Thymus (tissue), 11 donors: ENCODE measurements around the gene ATG9B. TPM values are rescaled to one million over a fixed set of nuclear protein-coding genes. Genes with fewer than 3 reads are reported as not detected.
A peak's percentile ranks its signal among the peaks of the same experiment; 100 is the strongest.

Source experiments
- DNase-seq, 9 donors: peaks; one replicate each; pipeline ENCODE4 v3.0.0-alpha.2; 2013; ENCODE audit warnings: low spot score in 9 of 9, low read depth in 6 of 9, missing footprints in 1 of 9
- H3K27ac ChIP-seq, 2 donors: one replicate each; pipeline ENCODE4 v1.5.1; 2013; ENCODE audit warnings: control low read depth in 1 of 2, low read depth in 1 of 2, low read length in 1 of 2, mild to moderate bottlenecking in 1 of 2, moderate library complexity in 1 of 2
- H3K27me3 ChIP-seq, 2 donors: one replicate each; pipeline ENCODE4 v1.5.1; 2013; ENCODE audit warnings: low read length in 1 of 2; ENCODE audit not compliant: control insufficient read depth in 2 of 2, insufficient read depth in 1 of 2
- H3K36me3 ChIP-seq, 2 donors: one replicate each; pipeline ENCODE4 v1.5.1; 2013; ENCODE audit warnings: low read length in 1 of 2, mild to moderate bottlenecking in 1 of 2, moderate library complexity in 1 of 2; ENCODE audit not compliant: control insufficient read depth in 2 of 2, insufficient read depth in 2 of 2
- H3K4me1 ChIP-seq, 2 donors: one replicate each; pipeline ENCODE4 v1.5.1; 2013; ENCODE audit warnings: low read length in 2 of 2; ENCODE audit not compliant: control insufficient read depth in 2 of 2, insufficient read depth in 2 of 2
- H3K4me3 ChIP-seq, 2 donors: one replicate each; pipeline ENCODE4 v1.5.1; 2013; ENCODE audit warnings: low read length in 2 of 2, control low read depth in 1 of 2, mild to moderate bottlenecking in 1 of 2
- H3K9me3 ChIP-seq, 2 donors: one replicate each; pipeline ENCODE4 v1.5.1; 2013; ENCODE audit warnings: low read length in 1 of 2, mild to moderate bottlenecking in 1 of 2; ENCODE audit not compliant: control insufficient read depth in 2 of 2, insufficient read depth in 1 of 2
- WGBS: extraction: QIAGEN DNeasy Blood & Tissue Kit; methylation state at CpG from one replicate; pipeline ENCODE4 v1.1.7; 2013; 5-methylcytosine and 5-hydroxymethylcytosine counted together
- polyA plus RNA-seq: library from polyadenylated mRNA; stranded (reverse); fragments of 200-250 nt; gene quantifications from one replicate; pipeline ENCODE4 v1.2.3, GENCODE V29; 2013
- total RNA-seq: library from RNA; stranded (reverse); fragments of 120-200 nt; gene quantifications from one replicate; pipeline ENCODE4 v1.2.4, GENCODE V29; 2013
- donor health status: healthy.

Gene ATG9B
- total and polyA plus RNA-seq, 2 donors = 1.6 to 8.0 TPM

DNA sequence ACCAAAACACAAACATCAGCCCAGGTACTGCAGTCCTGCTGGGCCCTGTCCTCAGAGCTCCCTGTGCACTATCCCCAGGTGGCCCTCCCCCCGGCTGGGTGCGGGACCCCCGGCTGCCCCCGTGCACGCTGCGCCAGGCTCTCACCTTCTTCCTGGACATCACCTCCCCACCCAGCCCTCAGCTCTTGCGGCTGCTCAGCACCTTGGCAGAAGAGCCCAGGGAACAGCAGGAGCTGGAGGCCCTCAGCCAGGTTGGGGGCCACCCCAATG, 14.3 kb downstream of the ATG9B start:
- 65% methylated on average over 7 of the region's 7 CpGs for WGBS
- peaks cover 12 to 77% of the 10 kb centered on the region in 2 donors for H3K27me3 ChIP-seq
- H3K36me3 ChIP-seq = no peaks in the 10 kb centered on the region
- peaks cover 5 to 60% of the 10 kb centered on the region in 2 donors for H3K4me1 ChIP-seq
- DNase-seq = no peak
- no peak overlapping the region for H3K4me3 ChIP-seq
- H3K27ac ChIP-seq = no peak overlapping the region
- H3K9me3 ChIP-seq = peaks cover 0 to 16% of the 10 kb centered on the region in 2 donors

DNA sequence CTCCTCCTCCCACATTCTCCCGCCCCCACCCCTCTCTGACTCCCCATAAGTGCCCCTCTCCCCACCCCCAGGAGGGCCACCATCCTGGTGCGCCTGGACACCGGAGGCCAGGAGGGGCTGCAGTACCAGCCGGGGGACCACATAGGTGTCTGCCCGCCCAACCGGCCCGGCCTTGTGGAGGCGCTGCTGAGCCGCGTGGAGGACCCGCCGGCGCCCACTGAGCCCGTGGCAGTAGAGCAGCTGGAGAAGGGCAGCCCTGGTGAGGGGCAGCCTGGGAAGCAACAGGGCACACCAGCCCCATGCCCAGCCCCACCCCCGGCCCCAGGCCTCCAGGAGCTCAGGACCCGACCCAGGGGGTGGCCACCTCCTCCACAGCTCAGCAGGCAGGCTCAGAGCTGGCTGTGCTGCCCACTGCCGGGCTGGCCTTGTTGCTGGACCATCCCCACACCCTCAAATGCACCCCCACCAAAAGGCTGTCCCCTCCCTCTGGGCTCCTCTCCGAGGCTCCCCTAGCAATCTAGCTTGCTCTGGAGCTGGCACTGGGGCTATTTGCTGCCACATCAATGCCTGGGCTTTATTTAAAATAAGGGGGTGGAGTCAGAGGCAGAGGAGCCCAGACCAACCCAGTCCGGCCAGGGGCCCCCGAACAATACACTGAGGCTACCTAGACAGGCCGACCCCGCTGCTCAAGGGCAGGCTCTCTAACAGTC, 14.8 kb downstream of the ATG9B start:
- WGBS = 85% methylated on average over 22 of the region's 22 CpGs
- no peaks in the 10 kb centered on the region for H3K36me3 ChIP-seq
- H3K4me3 ChIP-seq = no peak overlapping the region
- H3K27me3 ChIP-seq = peaks cover 12 to 76% of the 10 kb centered on the region in 2 donors
- DNase-seq = no peak
- no peak overlapping the region for H3K27ac ChIP-seq
- peaks cover 0 to 16% of the 10 kb centered on the region in 2 donors for H3K9me3 ChIP-seq
- peaks cover 5 to 56% of the 10 kb centered on the region in 2 donors for H3K4me1 ChIP-seq

DNA sequence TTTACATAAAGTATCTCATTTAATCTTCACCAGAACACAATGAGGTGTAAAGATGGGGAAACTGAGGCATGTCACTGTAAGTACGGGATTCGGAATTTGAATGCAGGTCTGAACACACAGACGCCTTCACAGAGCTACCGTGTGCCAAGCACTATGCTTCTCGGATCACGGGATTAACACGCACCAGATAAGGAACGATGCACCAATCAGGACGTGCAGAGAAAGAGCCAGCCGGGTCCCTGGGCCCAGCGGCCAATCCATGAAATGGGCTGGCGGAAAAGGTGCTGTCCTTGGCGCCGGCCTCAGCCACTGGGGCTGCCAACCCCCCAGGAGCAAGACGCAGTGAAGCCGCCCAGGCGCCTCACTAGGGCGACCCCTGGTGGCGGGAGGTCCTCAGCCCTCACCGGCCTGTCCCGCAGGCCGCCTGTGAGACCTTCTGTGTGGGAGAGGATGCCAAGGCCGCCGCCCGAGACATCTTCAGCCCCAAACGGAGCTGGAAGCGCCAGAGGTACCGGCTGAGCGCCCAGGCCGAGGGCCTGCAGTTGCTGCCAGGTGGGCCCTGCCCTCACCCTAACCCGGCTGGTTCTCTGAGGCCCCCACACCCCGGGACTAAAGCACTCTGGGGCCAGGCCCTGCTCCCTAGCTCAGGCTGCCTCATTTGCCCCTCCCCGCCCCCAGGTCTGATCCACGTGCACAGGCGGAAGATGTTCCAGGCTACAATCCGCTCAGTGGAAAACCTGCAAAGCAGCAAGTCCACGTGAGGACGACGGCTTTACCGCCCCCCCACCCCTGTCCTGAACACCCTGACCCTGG, 15.6 kb downstream of the ATG9B start:
- peak in 3 of 9 donors; percentile 38 to 67 (median 65) for DNase-seq
- Histone ChIP-seq H3K4me1 (peaks cover 5 to 48% of the 10 kb centered on the region in 2 donors), H3K4me3 (peak overlapping the region; percentile 32 to 43), H3K36me3 (no peaks in the 10 kb centered on the region), H3K9me3 (peaks cover 0 to 11% of the 10 kb centered on the region in 2 donors), H3K27me3 (peaks cover 12 to 69% of the 10 kb centered on the region in 2 donors), H3K27ac (peak overlapping the region in 1 of 2 donors; percentile 43)
- WGBS = 61% methylated on average over 40 of the region's 40 CpGs

DNA sequence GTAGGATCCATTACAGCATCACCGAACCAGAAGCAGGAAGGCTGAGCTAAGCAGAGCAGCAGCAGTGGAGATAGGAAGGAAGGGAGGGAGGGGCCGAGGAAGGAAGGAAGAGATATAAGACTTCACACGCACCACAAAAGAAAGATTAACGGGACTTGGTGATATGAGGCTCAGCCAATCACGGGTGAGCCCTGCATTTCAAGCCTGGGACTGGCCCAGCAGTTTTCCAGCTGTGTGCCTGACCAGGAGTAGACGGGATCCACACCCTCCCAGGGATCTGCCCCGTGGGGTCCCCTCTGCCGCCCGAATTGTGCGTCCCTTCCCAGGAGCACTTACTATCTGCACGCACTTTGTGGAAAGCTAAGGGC, 16.2 kb downstream of the ATG9B start:
- peaks cover 9 to 64% of the 10 kb centered on the region in 2 donors for H3K27me3 ChIP-seq
- peak overlapping the region; percentile 6 to 43 for H3K27ac ChIP-seq
- H3K36me3 ChIP-seq = no peaks in the 10 kb centered on the region
- peaks cover 3 to 42% of the 10 kb centered on the region in 2 donors for H3K4me1 ChIP-seq
- H3K9me3 ChIP-seq = peaks cover 0 to 8% of the 10 kb centered on the region in 2 donors
- WGBS = 32% methylated on average over 11 of the region's 11 CpGs
- peak in 1 of 9 donors; percentile 71 for DNase-seq
- peak overlapping the region; percentile 32 to 43 for H3K4me3 ChIP-seq

- WGBS = 96% methylated on average over 7 of the region's 7 CpGs
- Histone ChIP-seq H3K9me3 (peaks cover 0 to 4% of the 10 kb centered on the region in 2 donors), H3K27me3 (peaks cover 6 to 57% of the 10 kb centered on the region in 2 donors), H3K27ac (no peak overlapping the region), H3K4me3 (no peak overlapping the region), H3K36me3 (no peaks in the 10 kb centered on the region), H3K4me1 (peaks cover 3 to 39% of the 10 kb centered on the region in 2 donors)
- DNase-seq = no peak
These were observed 16.8 kb downstream of the ATG9B start for GRCh38 chr7:151007469-151007898.

DNA sequence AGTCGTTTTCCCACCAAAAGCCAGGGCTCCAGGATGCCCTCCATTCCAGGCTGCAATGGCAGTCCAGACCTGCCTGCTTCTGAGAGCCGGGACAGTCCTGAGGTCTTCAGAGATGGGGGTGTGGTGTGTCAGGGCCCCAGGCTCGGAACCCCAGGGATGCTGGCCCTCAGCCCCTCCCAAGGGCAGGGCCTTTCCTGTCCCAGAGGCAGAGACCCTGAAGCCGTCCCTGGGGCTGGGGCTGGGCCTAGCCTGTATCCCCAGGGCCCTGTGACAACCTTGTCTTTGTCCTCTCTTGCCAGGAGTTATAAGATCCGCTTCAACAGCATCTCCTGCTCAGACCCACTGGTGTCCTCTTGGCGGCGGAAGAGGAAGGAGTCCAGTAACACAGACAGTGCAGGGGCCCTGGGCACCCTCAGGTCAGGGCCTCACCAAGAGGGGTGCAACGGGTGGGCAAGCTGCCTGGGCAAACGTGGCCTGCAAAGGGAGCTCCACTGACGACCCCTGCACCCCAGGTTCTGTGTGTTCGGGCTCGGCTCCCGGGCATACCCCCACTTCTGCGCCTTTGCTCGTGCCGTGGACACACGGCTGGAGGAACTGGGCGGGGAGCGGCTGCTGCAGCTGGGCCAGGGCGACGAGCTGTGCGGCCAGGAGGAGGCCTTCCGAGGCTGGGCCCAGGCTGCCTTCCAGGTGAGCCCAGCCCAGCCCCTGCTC, 17.5 kb downstream of the ATG9B start:
- DNase-seq = no peak
- Histone ChIP-seq H3K4me1 (peaks cover 3 to 35% of the 10 kb centered on the region in 2 donors), H3K27me3 (peaks cover 4 to 50% of the 10 kb centered on the region in 2 donors), H3K36me3 (no peaks in the 10 kb centered on the region), H3K4me3 (no peak overlapping the region), H3K9me3 (peaks cover 0 to 4% of the 10 kb centered on the region in 2 donors), H3K27ac (no peak overlapping the region)
- 92% methylated on average over 23 of the region's 23 CpGs for WGBS

DNA sequence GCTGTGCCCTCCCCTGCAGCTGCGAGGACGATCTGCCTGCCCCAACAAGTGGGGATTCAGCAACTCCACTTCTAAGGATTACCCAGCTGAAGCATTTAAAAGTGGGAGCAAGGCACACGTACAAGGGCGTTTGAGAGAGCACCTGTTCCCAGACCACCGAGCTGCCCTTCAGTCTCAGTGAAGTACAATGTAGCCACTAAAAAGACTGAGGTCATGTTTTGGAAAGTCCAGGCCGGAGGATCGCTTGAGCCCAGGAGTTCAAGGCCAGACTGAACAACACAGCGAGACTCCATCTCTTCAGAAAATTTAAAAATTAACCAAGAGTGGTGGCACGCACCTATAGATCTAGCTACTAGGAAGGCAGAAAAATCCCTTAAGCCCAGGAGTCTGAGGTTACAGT, 18.7 kb downstream of the ATG9B start:
- WGBS = 82% methylated on average over 9 of the region's 9 CpGs
- no peak overlapping the region for H3K4me3 ChIP-seq
- H3K36me3 ChIP-seq = no peaks in the 10 kb centered on the region
- peaks cover 4 to 39% of the 10 kb centered on the region in 2 donors for H3K27me3 ChIP-seq
- no peak for DNase-seq
- H3K27ac ChIP-seq = no peak overlapping the region
- peaks cover 3 to 30% of the 10 kb centered on the region in 2 donors for H3K4me1 ChIP-seq
- H3K9me3 ChIP-seq = peaks cover 0 to 4% of the 10 kb centered on the region in 2 donors

DNA sequence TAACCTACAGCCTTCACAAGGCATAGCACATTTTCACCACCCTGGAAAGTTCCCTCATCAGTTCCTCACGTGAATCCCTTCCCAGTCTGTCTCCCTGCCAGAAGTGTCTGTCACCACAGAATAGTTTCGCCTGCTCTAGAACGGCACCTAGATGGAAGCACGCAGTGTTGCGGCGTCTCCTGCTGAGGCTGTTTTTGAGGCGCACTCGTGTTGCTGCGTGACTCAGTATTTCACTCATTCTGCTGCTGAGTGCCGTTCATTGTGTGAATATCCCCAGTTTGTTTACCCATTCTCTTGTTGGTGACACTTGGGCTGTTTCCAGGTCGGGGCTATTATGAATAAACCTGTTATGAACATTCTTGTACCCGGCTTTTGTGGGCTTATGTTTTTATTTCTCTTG, 20.7 kb downstream of the ATG9B start:
- no peaks in the 10 kb centered on the region for H3K36me3 ChIP-seq
- no peaks in the 10 kb centered on the region for H3K9me3 ChIP-seq
- no peak overlapping the region for H3K27ac ChIP-seq
- no peak for DNase-seq
- H3K27me3 ChIP-seq = peaks cover 0 to 23% of the 10 kb centered on the region in 2 donors
- 93% methylated on average over 12 of the region's 12 CpGs for WGBS
- no peak overlapping the region for H3K4me3 ChIP-seq
- H3K4me1 ChIP-seq = peaks cover 3 to 15% of the 10 kb centered on the region in 2 donors

DNA sequence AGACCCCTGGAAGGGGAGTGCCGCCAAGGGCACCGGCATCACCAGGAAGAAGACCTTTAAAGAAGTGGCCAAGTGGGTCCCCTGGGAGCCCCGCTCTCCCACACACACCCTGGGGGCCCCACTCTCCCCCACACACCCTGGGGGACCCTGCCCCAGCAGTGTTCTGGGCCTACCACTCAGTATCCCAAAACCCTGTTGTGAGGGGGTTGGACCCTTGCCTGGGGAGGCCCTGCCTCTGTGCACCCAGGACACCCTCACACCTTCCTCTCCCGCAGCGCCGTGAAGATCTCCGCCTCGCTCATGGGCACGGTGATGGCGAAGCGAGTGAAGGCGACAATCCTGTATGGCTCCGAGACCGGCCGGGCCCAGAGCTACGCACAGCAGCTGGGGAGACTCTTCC, 22.7 kb downstream of the ATG9B start:
- no peak overlapping the region for H3K4me3 ChIP-seq
- H3K27ac ChIP-seq = no peak overlapping the region
- H3K27me3 ChIP-seq = peaks cover 0 to 24% of the 10 kb centered on the region in 2 donors
- no peaks in the 10 kb centered on the region for H3K36me3 ChIP-seq
- no peaks in the 10 kb centered on the region for H3K9me3 ChIP-seq
- DNase-seq = no peak
- WGBS = 99% methylated on average over 16 of the region's 16 CpGs
- H3K4me1 ChIP-seq = peaks cover 8 to 13% of the 10 kb centered on the region in 2 donors
